ENCODE measurements around the gene VAX1. TPM values are rescaled to one million over a fixed set of nuclear protein-coding genes. Genes with fewer than 3 reads are reported as not detected.
"Not testable (repeated sequence)": the region's sequence is repeated elsewhere in the genome, so short reads cannot be mapped to it uniquely, and the experiment has no call there.

VAX1 gene
- total RNA-seq (not detected), polyA plus RNA-seq (ENCODE audit: insufficient read depth, low read depth, low replicate concordance) (not detected)
- long read RNA-seq, donor 1 = 0 reads
- long read RNA-seq, donor 2 = 0 reads
- long read RNA-seq, donor 3 = 0 reads
- long read RNA-seq, donor 4 = 0 reads
- long read RNA-seq, donor 5 = 0 reads
- long read RNA-seq, donor 6 = 0 reads
- long read RNA-seq, donor 7 = 0 reads
- long read RNA-seq, donor 8 = 0 reads
- long read RNA-seq, donor 9 = 0 reads
- long read RNA-seq, donor 10 = 0 reads

- Histone ChIP-seq H3K27ac (ENCODE audit: low read depth in 2 of 2, low read length in 2 of 2) (no peak within 1 kb of the TSS), H3K9ac (ENCODE audit: low read length in 3 of 3) (no peak within 1 kb of the TSS), H3K9me3 (ENCODE audit: control insufficient read depth in 2 of 3, insufficient read depth in 1 of 3, low read length in 3 of 3) (no peaks in the 10 kb centered on the region), H3K4me1 (ENCODE audit: control insufficient read depth in 2 of 3, insufficient read depth in 2 of 3, low read depth in 1 of 3, low read length in 3 of 3) (peaks cover 0 to 9% (median 6%) of the 10 kb centered on the region in 3 donors), H3K36me3 (ENCODE audit: control insufficient read depth in 2 of 3, insufficient read depth in 3 of 3, low read length in 3 of 3) (no peaks in the 10 kb centered on the region), H3K4me3 (ENCODE audit: low read length in 3 of 3) (peak within 1 kb of the TSS in 1 of 3 donors; percentile 21), H3K27me3 (ENCODE audit: control insufficient read depth, insufficient read depth, low read length) (peaks cover 63% of the 10 kb centered on the region)
- FAIRE-seq (no peak), DNase-seq (peak in 3 of 5 donors; percentile 35 to 59 (median 44))
- intact Hi-C loops (cut with DNase I) = no loop called here
- no peak for TF ChIP-seq CTCF (IDR thresholded peaks at IDR 0.05; ENCODE audit: borderline replicate concordance, extremely low read depth, insufficient read depth)
These were observed at the start of gene VAX1 for GRCh38 chr10:117137911-117138642. TSS of gene VAX1 (minus strand) at chr10:117138270. CDS start at chr10:117138056, 214 bp downstream.

GRCh38 chr10:117186832-117187615, 49.0 kb upstream of the VAX1 start:
- peak in 1 of 5 donors; percentile 21 for DNase-seq

GRCh38 chr10:117185817-117186216, 47.7 kb upstream of the VAX1 start:
- H3K4me3 ChIP-seq (ENCODE audit: low read length in 3 of 3); H3K27me3 ChIP-seq (ENCODE audit: control insufficient read depth, insufficient read depth, low read length); FAIRE-seq; DNase-seq; H3K9me3 ChIP-seq (ENCODE audit: control insufficient read depth in 2 of 3, insufficient read depth in 1 of 3, low read length in 3 of 3); H3K36me3 ChIP-seq (ENCODE audit: control insufficient read depth in 2 of 3, insufficient read depth in 3 of 3, low read length in 3 of 3); H3K9ac ChIP-seq (ENCODE audit: low read length in 3 of 3); H3K4me1 ChIP-seq (ENCODE audit: control insufficient read depth in 2 of 3, insufficient read depth in 2 of 3, low read depth in 1 of 3, low read length in 3 of 3); H3K27ac ChIP-seq (ENCODE audit: low read depth in 2 of 2, low read length in 2 of 2); intact Hi-C loops (cut with DNase I): not testable (repeated sequence)

More at GRCh38 chr10:117186832-117187615, 49.0 kb upstream of the VAX1 start:
- no peaks in the 10 kb centered on the region for H3K9me3 ChIP-seq (ENCODE audit: control insufficient read depth in 2 of 3, insufficient read depth in 1 of 3, low read length in 3 of 3)
- no peak overlapping the region for H3K9ac ChIP-seq (ENCODE audit: low read length in 3 of 3)
- intact Hi-C loops (cut with DNase I) = no loop called here
- no peaks in the 10 kb centered on the region for H3K36me3 ChIP-seq (ENCODE audit: control insufficient read depth in 2 of 3, insufficient read depth in 3 of 3, low read length in 3 of 3)
- TF ChIP-seq CTCF (IDR thresholded peaks at IDR 0.05; ENCODE audit: borderline replicate concordance, extremely low read depth, insufficient read depth) = no peak
- FAIRE-seq = no peak
- H3K4me3 ChIP-seq (ENCODE audit: low read length in 3 of 3) = no peak overlapping the region
- H3K27me3 ChIP-seq (ENCODE audit: control insufficient read depth, insufficient read depth, low read length) = no peaks in the 10 kb centered on the region
- H3K4me1 ChIP-seq (ENCODE audit: control insufficient read depth in 2 of 3, insufficient read depth in 2 of 3, low read depth in 1 of 3, low read length in 3 of 3) = no peaks in the 10 kb centered on the region
- no peak overlapping the region for H3K27ac ChIP-seq (ENCODE audit: low read depth in 2 of 2, low read length in 2 of 2)

- Histone ChIP-seq H3K9me3 (ENCODE audit: control insufficient read depth in 2 of 3, insufficient read depth in 1 of 3, low read length in 3 of 3) (no peaks in the 10 kb centered on the region), H3K27ac (ENCODE audit: low read depth in 2 of 2, low read length in 2 of 2) (no peak overlapping the region), H3K9ac (ENCODE audit: low read length in 3 of 3) (no peak overlapping the region), H3K4me1 (ENCODE audit: control insufficient read depth in 2 of 3, insufficient read depth in 2 of 3, low read depth in 1 of 3, low read length in 3 of 3) (no peaks in the 10 kb centered on the region), H3K36me3 (ENCODE audit: control insufficient read depth in 2 of 3, insufficient read depth in 3 of 3, low read length in 3 of 3) (no peaks in the 10 kb centered on the region), H3K27me3 (ENCODE audit: control insufficient read depth, insufficient read depth, low read length) (no peaks in the 10 kb centered on the region), H3K4me3 (ENCODE audit: low read length in 3 of 3) (no peak overlapping the region)
- intact Hi-C loops (cut with DNase I) = no loop called here
- no peak for TF ChIP-seq CTCF (IDR thresholded peaks at IDR 0.05; ENCODE audit: borderline replicate concordance, extremely low read depth, insufficient read depth)
- FAIRE-seq (no peak), DNase-seq (no peak)
These were observed 46.8 kb upstream of the VAX1 start for GRCh38 chr10:117184821-117185220.
